PFSK-1 (cell line): ENCODE data around the gene NKAIN2.

Experiments used
- POLR2AphosphoS5 ChIP-seq: IDR thresholded peaks from 2 replicates; pipeline ENCODE4 v1.6.1; 2012; ENCODE audit warnings: low read depth, mild to moderate bottlenecking, control low read depth, low read length, moderate library complexity
- REST ChIP-seq, 2 experiments: IDR thresholded peaks; 2 replicates each; pipeline versions ENCODE4 v1.6.1 to v1.8.0; 2011 to 2012; ENCODE audit warnings: low read depth in 2 of 2, low read length in 2 of 2, control low read depth in 1 of 2, inconsistent platforms in 1 of 2, mild to moderate bottlenecking in 1 of 2, moderate library complexity in 1 of 2; ENCODE audit not compliant: insufficient read depth in 1 of 2
- SIN3A ChIP-seq: IDR thresholded peaks from 2 replicates; pipeline ENCODE4 v1.6.1; 2012; ENCODE audit warnings: mild to moderate bottlenecking, low read length, moderate library complexity, borderline replicate concordance; ENCODE audit not compliant: insufficient read depth
- TAF1 ChIP-seq: IDR thresholded peaks from 2 replicates; pipeline ENCODE4 v1.6.1; 2012; ENCODE audit warnings: low read length, control low read depth, borderline replicate concordance; ENCODE audit not compliant: insufficient read depth

- TF ChIP-seq POLR2AphosphoS5, result no peak
- no peak for TF ChIP-seq SIN3A
- TF ChIP-seq TAF1, result no peak
- TF ChIP-seq REST (IDR thresholded peaks at IDR 0.05; ENCODE audit: insufficient read depth in 1 of 2, low read depth in 2 of 2, low read length in 2 of 2), result no peak
These were observed 354.4 kb downstream of the NKAIN2 start for GRCh38 chr6:124158024-124158423.
